ENCODE results near the gene AGBL3. TPM values are rescaled to one million over a fixed set of nuclear protein-coding genes. Genes with fewer than 3 reads are reported as not detected.

AGBL3 gene
- polyA plus RNA-seq, 1 donor: 17.1 TPM

Other genes starting within 250 kb of the AGBL3 start
- gene CALD1, start 206.9 kb upstream of the AGBL3 start, polyA plus RNA-seq (ENCODE audit: insufficient read length): 236 TPM
- 25.9 TPM for gene TMEM140, start 161.6 kb downstream of the AGBL3 start, polyA plus RNA-seq (ENCODE audit: insufficient read length)
- 66.8 TPM for gene CYREN, start 184.2 kb downstream of the AGBL3 start, polyA plus RNA-seq (ENCODE audit: insufficient read length)
- 58.1 TPM for gene WDR91, start 225.0 kb downstream of the AGBL3 start, polyA plus RNA-seq (ENCODE audit: insufficient read length)
- gene STRA8, start 247.3 kb downstream of the AGBL3 start, polyA plus RNA-seq (ENCODE audit: insufficient read length): 0.32 TPM